HUDEP-2 (cell line): ENCODE data around the gene TMA7B.

Source experiments
- DNase-seq, 76 experiments: peaks; one replicate each; lab custom pipeline; 2025; ENCODE audit not compliant: unreplicated experiment in 76 of 76; lab: John Stamatoyannopoulos, UW

TMA7B gene

DNA sequence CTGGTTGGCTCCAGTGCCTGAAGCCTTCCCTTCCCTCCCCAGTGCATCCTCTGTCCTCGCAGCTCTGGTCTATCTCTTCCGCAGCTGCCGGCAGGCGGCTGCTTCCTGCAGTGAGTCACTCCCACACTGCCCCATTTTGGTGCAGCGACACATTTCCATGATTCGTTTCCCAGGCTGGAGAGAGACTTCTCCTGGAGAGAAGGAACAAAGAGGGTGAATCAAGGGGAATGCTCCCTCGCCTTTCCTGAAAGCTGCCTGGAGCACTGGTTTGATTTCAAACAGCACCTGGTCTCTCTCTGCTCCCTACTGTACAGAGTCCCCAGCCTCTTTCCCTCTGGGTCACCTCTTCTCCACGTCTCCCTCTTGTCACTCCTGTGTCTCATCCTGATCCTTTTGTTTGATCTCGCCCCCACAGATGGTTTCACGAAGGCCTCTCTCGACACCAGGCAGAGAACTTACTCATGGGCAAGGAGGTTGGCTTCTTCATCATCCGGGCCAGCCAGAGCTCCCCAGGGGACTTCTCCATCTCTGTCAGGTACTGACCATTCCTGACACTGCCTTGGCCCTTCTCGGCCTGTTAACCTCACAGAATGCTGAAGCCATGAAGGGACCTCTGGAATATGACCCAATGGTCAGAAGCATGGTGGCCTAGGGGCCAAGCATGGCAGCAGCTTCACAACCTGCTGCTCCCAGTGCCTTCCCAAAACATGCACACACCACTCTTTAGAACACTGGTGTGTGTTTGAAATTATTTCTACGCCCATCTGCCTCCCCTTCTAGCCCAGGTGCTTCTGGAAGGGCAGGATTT, at the start of gene TMA7B:
Gene TMA7B, plus strand, starts transcription at position 758 of the 808 bp plus-strand sequence. CDS start 3,978 bp downstream, outside the sequence.
- no peak for DNase-seq

DNA sequence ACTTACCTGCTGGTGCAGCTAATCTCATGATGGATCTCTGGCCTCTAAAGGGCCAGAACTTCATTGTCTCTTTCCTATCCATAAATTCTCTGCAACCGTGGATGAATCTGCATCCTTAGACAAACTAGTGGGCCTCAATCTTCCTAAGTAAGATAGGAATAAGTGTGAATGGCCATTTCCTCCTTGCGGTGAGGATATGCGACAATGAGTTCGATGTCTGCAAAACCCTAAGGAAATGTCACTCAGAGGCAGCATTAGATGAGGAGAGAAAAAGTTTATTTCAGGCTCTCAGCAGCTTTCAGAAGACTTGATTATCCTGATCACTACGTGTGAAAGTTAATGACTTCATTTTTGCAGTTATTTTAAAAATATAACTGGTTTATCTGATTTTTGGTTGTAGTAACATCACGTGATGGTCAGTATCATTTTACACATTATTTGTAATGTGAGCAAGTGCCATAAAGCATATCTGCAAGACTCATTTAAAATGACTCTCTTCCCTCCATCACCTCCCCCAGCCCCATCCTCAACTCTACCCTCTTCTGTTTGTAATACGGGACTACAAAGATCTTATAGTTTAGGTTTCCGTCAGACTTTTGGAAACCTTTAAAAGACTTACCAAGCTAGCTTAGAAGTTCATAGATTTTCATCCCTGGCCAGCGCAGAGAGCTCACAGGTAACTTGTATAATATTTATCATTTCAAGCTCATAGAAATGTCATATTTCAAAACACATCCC, 49.2 kb upstream of the TMA7B start:
- DNase-seq = no peak

DNA sequence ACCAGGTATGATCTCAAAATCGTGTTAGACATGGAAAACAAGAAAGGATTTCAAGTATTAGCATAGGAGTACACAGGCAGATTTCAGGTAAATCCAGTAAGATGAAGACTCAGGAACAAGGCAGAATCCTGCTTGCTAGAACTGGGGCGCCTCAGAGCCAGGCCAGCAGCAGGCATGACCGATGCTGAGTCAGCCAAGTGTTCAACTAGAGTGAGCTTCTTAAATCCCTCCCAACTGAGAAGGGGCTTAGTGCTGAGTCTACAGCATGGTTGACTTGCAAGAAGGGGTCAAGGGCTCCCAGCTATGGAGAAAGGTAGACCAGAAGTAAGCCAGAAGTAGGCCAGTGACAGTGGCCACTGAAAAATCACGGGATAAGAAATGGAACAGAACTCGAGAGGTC, 46.9 kb upstream of the TMA7B start:
- no peak for DNase-seq

DNA sequence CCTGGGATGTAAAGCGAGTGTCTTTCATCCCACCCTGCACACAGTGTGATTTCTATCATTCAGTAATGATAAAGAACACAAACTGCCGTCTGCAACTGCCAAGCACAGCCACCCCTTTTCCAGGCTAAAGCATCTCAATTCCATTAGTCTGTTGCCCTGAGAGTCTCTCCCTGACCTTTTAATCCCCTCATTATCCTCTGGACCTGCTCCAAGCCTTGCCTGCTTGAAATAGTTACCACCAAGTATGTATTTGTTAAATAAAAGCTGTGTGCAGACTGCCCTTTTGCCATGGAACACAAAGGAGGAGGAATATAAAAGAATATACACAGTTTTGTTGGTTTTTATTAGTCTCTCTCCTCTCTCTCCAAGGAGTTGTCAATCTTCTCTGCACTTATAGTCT, 46.3 kb upstream of the TMA7B start:
- no peak for DNase-seq

DNA sequence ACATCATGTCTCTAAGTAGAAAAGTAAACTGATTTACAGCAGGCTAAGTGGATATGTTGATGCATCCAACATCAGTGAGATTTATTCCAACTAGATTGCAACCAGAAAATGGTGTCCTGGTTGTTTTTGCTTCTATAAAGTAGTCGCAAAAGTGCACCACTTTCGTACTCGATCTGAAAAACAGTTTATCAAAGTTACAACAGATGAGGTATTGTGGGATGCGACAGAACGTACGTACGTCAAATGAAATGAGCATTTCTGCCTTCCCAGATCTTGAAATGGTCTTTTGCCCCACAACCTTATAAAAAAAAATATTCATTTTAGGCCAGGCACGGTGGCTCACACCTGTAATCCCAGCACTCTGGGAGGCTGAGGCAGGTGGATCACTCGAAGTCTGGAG, 45.6 kb upstream of the TMA7B start:
- no peak for DNase-seq

DNA sequence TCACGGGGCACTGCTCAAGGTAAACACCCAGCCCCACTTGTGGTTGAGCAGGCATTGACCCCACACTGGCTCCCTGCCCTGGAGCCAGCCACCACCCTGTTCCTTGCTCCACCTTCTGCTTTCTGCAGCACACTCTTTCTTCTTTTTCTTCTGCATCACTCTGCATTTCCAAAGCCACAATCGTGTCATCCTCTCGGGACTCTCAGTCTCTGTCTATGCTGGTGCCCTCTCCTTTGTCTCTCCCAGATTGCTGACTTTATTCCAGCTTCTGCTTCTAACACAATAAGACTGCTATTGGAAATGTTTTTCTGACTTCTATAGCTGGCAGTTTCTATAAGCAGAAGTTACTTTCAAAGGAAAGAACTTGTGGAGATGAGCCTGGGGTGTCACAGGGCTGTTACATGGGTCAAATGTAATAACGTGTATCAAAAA, 44.9 kb upstream of the TMA7B start:
- peak in 28 of 76 experiments; percentile 9 to 54 (median 24) for DNase-seq

GRCh38 chr22:39916496-39916895, 43.7 kb upstream of the TMA7B start:
- no peak for DNase-seq

DNA sequence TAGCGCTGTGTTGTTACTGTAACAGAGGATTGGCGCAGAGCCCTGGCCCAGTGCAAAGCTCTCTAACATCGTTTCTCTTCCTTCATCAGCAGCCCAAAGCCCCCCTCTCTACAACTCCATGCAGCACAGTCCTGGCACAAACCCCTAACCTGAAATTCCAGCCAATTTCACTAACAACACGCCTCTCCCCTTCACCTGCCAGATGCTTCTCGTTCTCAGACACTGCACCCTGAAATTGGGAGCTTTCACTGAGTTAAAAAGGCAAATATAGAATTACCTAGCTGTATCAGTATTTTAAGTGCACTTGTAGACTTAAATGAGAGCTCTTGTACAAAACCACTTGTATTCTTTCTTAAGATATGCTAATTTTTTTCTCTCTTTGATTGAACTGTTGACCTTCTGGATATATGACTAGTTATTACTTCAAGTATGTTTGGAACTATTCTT, 43.0 kb upstream of the TMA7B start:
- no peak for DNase-seq

DNA sequence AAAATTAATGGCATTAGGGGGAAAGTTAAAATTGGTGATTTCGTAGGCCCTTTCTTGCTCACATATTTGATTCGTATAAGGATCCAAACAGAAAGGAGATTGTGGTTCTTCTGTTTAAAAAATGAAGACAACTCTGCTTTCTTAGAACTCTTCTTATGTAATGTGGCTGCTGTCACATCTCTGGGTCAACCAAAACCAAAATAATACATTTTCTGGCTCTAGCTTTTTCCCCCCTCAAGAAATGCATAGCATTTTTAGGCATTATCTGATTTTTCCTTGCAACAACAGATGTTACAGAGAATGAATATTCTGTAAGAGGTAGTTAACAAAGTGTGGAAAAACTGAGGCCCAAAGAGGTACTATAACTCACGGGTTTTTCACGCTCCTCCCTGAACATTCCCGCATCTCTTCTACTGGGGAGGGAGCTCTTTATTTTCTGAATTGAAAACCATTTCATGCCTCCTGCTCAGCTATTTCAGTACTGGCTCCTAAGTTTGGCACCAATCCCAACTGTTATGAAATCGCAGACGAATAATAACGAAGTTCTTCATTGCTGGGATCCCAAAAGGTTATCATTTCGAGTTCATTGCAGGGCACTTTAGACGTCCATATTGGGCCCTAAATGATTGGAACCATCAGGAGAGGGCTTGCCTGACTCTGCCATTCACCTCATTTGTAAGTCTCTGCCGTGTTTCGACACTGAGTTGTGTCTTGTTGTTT, 42.3 kb upstream of the TMA7B start:
- peak in 39 of 76 experiments; percentile 11 to 65 (median 35) for DNase-seq

GRCh38 chr22:39920134-39920743, 40.0 kb upstream of the TMA7B start:
- DNase-seq = peak in 74 of 76 experiments; percentile 26 to 97 (median 75)

GRCh38 chr22:39923696-39924095, 36.5 kb upstream of the TMA7B start:
- DNase-seq = no peak

GRCh38 chr22:39924286-39924685, 35.9 kb upstream of the TMA7B start:
- no peak for DNase-seq

DNA sequence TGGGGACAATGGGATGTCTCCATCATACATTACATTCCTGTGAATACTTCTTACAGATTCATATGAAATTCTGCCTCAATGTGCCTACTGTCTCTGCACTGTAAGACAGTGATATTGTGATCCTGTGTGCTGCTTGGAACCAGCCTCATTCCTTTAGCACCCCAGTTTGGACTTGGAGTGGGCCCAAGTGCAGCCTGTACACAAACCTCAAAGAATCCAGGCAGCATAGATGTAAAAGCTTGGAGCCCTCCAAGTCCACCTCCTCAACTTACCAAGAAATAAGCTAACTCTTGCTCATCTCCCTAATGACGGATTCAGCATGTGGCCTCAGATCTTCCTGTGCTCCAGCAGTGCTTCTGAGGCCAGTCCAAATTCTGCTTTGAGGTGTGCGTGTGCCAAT, 34.9 kb upstream of the TMA7B start:
- no peak for DNase-seq

DNA sequence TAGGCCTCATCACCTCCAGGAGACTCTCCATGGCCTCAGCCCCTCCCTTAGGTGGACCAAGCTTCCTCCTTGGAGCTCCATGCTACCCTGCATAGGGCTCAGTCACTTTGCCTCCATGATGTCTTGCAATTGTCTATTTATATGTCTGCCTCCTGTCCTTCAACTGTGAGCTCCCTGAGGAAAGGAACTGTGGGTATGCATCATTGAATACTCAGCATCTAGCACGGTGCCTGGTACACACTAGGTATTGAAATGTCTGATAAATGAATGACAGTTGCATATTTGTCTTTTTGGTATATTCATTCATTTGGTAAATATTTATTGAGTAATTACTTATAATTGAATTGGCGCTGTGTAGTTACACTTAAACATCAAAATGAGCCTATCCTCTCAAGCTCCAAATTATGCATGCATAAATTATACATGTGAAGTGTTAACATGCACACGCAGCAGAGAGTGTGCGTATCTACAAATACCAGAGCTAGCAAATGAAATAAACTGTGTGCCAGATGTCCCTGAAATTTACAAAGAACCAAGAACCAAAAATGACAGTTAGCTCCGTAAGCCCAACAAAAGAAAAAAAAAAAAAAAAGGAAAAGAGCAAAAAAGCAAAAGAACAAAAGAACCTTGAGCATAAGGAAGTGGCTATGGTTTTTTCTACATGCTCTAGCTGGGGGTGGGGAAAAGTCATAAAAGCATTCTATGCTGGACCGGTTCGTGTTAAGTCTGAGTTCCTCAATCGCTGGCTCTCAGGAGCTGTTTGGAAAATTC, 34.1 kb upstream of the TMA7B start:
- no peak for DNase-seq

DNA sequence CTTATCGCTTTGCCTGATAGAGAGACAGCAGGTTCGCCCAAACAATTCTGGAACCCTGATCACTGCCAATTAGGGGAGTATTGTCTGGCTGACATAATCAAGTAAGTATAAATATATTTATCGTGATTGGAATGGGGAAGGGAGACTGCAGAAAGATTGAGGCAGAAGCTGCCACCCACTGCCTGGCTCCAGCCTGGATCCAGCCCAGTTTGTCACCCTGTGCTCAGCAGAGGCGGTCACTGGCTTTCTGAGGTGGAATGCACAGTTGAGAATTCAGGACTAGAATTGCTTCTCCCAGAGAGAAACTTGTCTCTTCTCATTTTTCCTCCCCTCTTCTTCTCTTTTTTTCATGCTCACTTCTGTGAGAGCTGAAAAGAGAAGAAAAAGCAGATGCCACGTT, 33.4 kb upstream of the TMA7B start:
- DNase-seq = no peak

DNA sequence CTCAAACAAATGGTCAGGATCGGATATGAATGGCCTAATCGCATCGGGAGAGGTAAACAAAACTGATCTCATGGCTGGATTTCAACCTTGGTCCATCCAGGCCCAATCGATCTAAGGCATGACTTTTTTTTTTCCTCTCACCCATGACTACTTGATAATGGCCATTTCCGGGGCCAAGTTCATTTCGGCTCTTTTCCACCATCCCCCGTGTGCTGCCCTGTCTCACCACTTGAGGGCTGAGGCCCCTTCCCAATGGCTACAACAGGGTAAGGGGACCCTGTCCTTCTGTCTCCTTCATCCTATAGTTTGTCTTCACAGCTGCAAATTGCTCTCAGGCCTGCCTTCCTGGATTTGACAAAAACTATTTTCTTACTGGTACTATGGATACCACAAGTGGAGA, 32.7 kb upstream of the TMA7B start:
- DNase-seq = no peak

DNA sequence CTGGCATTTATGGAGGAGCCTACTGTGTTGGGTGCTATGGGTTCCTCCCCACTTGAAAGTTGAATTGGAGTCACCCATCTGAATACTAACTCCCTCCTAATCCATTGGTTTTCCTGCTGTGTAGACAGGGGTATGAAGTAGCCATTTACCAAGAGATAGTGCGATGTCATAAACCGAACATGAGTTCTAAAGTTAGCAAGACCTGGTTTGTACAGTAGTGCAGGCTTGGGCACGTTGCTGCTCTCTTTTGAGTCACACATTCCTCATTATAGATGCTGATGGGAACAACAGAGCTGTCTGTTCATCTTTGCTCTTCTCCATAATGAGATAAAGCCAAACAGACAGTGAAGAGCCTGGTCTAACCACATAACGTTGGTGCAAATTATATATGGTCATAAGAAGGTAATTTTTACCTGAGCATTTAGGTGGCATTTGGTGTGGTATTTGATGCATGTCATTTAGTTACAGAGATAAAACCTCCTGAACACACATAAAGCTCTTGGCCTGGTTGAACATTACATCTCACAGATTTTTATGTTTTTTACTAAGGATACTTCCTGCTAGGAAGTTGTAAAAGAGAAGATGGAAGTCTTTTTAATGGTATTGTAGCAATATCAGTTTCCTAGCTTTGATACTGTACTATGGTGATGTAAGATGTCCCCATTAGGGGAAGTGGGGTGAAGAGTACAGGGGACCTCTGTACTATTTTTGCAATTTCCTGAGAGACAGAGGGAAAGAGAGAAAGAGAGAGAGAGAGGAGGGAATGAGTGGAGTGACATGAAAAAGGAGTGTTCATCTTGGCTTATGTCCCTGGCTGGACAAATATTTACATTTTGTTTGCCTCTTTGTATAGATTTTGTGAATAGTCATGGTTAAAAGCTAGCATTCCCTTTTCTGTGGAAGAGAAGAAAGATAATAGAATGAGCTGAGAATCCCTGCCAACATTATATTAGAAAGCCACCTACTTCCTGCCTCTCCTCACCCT, 31.4 kb upstream of the TMA7B start:
- no peak for DNase-seq

DNA sequence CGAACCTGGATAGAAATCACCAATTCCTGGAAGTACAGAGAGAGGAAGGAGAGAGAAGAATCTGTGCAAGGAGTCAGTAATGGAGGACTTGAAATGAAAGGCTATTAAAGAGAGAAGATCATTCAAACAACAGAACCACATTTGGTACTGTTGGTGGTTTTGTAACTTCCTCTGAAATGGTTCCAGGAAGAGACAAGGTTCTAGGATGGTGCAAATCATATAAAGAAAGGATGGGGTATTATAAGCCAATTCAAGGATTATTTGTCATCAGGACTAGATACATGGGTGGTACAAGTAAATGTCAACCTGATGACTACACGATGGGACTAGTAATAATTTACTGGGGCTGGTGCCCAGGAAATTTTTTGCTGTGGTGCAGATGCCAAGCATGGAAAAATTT, 28.9 kb upstream of the TMA7B start:
- no peak for DNase-seq

DNA sequence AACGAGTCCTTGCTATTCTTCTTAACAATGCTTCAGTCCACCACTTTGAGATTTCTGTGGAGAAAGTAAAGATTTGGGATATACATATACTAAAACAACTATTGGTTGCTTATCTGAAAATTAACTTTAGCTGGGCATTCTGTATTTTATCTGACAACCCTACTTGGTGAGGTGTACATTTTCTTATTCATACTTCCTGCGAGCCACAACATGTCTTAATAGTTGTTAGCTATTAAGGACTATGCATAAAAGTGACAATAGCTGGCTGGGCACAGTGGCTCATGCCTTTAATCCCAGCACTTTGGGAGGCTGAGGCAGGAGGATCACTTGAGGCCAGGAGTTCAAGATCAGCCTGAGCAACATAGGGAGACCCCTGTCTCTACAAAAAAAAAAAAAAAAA, 28.0 kb upstream of the TMA7B start:
- no peak for DNase-seq
